Measurements from ENCODE around the gene ACTN4. TPM values are rescaled to one million over a fixed set of nuclear protein-coding genes. Genes with fewer than 3 reads are reported as not detected.
A peak's percentile ranks its signal among the peaks of the same experiment; 100 is the strongest.

The ACTN4 gene
- total and polyA plus RNA-seq, 9 donors = 139 to 458 (median 299) TPM

- no peak for DNase-seq
- H3K36me3 ChIP-seq = no peaks in the 10 kb centered on the region
- H3K4me1 ChIP-seq (ENCODE audit: insufficient read depth) = peaks cover 36% of the 10 kb centered on the region
- no peak for TF ChIP-seq CTCF (IDR thresholded peaks at IDR 0.05)
- intact Hi-C loops (cut with DNase I) = no loop called here
- WGBS, 3 donors = 95 to 97% (median 97%) methylated on average over 11 of the region's 11 CpGs
- H3K9me3 ChIP-seq = no peaks in the 10 kb centered on the region
- H3K27ac ChIP-seq = no peak overlapping the region
- no peak overlapping the region for H3K4me3 ChIP-seq
- H3K27me3 ChIP-seq = no peaks in the 10 kb centered on the region
Measured at GRCh38 chr19:38682195-38682867, 34.9 kb downstream of the ACTN4 start.

GRCh38 chr19:38682872-38683392 is 35.5 kb downstream of the ACTN4 start:
- peak overlapping the region in 1 of 2 donors; percentile 78 for H3K27ac ChIP-seq
- TF ChIP-seq CTCF (IDR thresholded peaks at IDR 0.05) = no peak
- TF ChIP-seq POLR2A (IDR thresholded peaks at IDR 0.05) = no peak
- no peak for TF ChIP-seq EP300 (IDR thresholded peaks at IDR 0.05)
- no peaks in the 10 kb centered on the region for H3K27me3 ChIP-seq
- WGBS, 3 donors = 76 to 79% (median 79%) methylated on average over 7 of the region's 7 CpGs
- no peaks in the 10 kb centered on the region for H3K9me3 ChIP-seq
- no peak overlapping the region for H3K4me3 ChIP-seq
- no peak for DNase-seq
- H3K36me3 ChIP-seq = no peaks in the 10 kb centered on the region
- intact Hi-C loops (cut with DNase I) = no loop called here
- H3K4me1 ChIP-seq (ENCODE audit: insufficient read depth) = peaks cover 36% of the 10 kb centered on the region

- Histone ChIP-seq H3K9me3 (no peaks in the 10 kb centered on the region), H3K27ac (peak overlapping the region; percentile 19 to 78), H3K4me3 (no peak overlapping the region), H3K4me1 (ENCODE audit: insufficient read depth) (peaks cover 35% of the 10 kb centered on the region), H3K27me3 (no peaks in the 10 kb centered on the region), H3K36me3 (no peaks in the 10 kb centered on the region)
- intact Hi-C loops (cut with DNase I) = no loop called here
- no peak for TF ChIP-seq CTCF (IDR thresholded peaks at IDR 0.05)
- peak; percentile 8 for TF ChIP-seq EP300 (IDR thresholded peaks at IDR 0.05)
- TF ChIP-seq POLR2A (IDR thresholded peaks at IDR 0.05) = no peak
- DNase-seq = peak; percentile 68 to 78 (median 77)
- 23 to 32% (median 26%) methylated on average over 10 of the region's 10 CpGs for WGBS, 3 donors
Measured at GRCh38 chr19:38683393-38684077, 36.1 kb downstream of the ACTN4 start.

GRCh38 chr19:38684078-38684861 is 36.8 kb downstream of the ACTN4 start:
- WGBS, 3 donors = 41 to 45% (median 43%) methylated on average over 7 of the region's 7 CpGs
- Histone ChIP-seq H3K4me1 (ENCODE audit: insufficient read depth) (peaks cover 31% of the 10 kb centered on the region), H3K27me3 (no peaks in the 10 kb centered on the region), H3K9me3 (no peaks in the 10 kb centered on the region), H3K36me3 (no peaks in the 10 kb centered on the region), H3K27ac (peak overlapping the region; percentile 46 to 78), H3K4me3 (no peak overlapping the region)
- peak; percentile 53 to 69 (median 58) for DNase-seq
- intact Hi-C loops (cut with DNase I) = no loop called here
- TF ChIP-seq CTCF (IDR thresholded peaks at IDR 0.05) = no peak
- no peak for TF ChIP-seq EP300 (IDR thresholded peaks at IDR 0.05)
- no peak for TF ChIP-seq POLR2A (IDR thresholded peaks at IDR 0.05)

Measured in ovary (tissue), 9 donors.